ENCODE measurements around the gene LMAN2L. TPM values are rescaled to one million over a fixed set of nuclear protein-coding genes. Genes with fewer than 3 reads are reported as not detected.

LMAN2L gene
- total and polyA plus RNA-seq, 4 donors, result 6.4 to 15.1 (median 12.3) TPM

- WGBS, result 91% methylated on average over 4 of the region's 4 CpGs
- Histone ChIP-seq H3K9ac (ENCODE audit: low read depth in 1 of 2, low read length in 2 of 2) (no peak overlapping the region), H3K27me3 (ENCODE audit: control insufficient read depth in 4 of 4, insufficient read depth in 4 of 4, low read length in 3 of 4) (no peaks in the 10 kb centered on the region), H3K36me3 (ENCODE audit: control insufficient read depth in 4 of 4, insufficient read depth in 3 of 4, low read depth in 1 of 4, low read length in 3 of 4) (peaks cover 9 to 30% (median 21%) of the 10 kb centered on the region in 4 donors), H3K4me3 (ENCODE audit: low read depth in 1 of 3, low read length in 3 of 3) (no peak overlapping the region), H3K4me1 (ENCODE audit: control insufficient read depth in 4 of 4, insufficient read depth in 4 of 4, low read length in 3 of 4) (no peaks in the 10 kb centered on the region), H3K9me3 (ENCODE audit: control insufficient read depth in 4 of 4, low read length in 3 of 4) (no peaks in the 10 kb centered on the region), H3K27ac (ENCODE audit: low read depth in 1 of 2, low read length in 2 of 2) (no peak overlapping the region)
- no peak for DNase-seq (ENCODE audit: low spot score)
- no peak for TF ChIP-seq RXRA (IDR thresholded peaks at IDR 0.05)
- TF ChIP-seq MAX (IDR thresholded peaks at IDR 0.05), result no peak
- no peak for TF ChIP-seq ATF3 (IDR thresholded peaks at IDR 0.05)
- no peak for TF ChIP-seq NR2F2 (IDR thresholded peaks at IDR 0.05)
- TF ChIP-seq EGR1 (IDR thresholded peaks at IDR 0.05; ENCODE audit: low read depth in 2 of 2), result no peak
- no peak for TF ChIP-seq YY1 (IDR thresholded peaks at IDR 0.05)
- no peak for TF ChIP-seq REST (IDR thresholded peaks at IDR 0.05)
- TF ChIP-seq ZBTB33 (IDR thresholded peaks at IDR 0.05), result no peak
- TF ChIP-seq TAF1 (conservative IDR thresholded peaks at IDR 0.05), result no peak
- TF ChIP-seq FOXA1 (IDR thresholded peaks at IDR 0.05), result no peak
- no peak for TF ChIP-seq HNF4A (conservative IDR thresholded peaks at IDR 0.05)
- TF ChIP-seq JUND (IDR thresholded peaks at IDR 0.05), result no peak
- no peak for TF ChIP-seq CTCF (IDR thresholded peaks at IDR 0.05; ENCODE audit: low read depth, low read length, missing input control)
- TF ChIP-seq SP1 (IDR thresholded peaks at IDR 0.05), result no peak
- no peak for TF ChIP-seq RAD21 (IDR thresholded peaks at IDR 0.05)
- TF ChIP-seq GABPA (IDR thresholded peaks at IDR 0.05 in 1 of 2, conservative IDR thresholded peaks at IDR 0.05 in 1 of 2), result no peak
- no peak for TF ChIP-seq HNF4G (IDR thresholded peaks at IDR 0.05)
- no peak for TF ChIP-seq FOXA2 (IDR thresholded peaks at IDR 0.05)
Measured at GRCh38 chr2:96726131-96726530, 13.7 kb downstream of the LMAN2L start.
